RWPE2 (cell line): Measurements from ENCODE around the gene IMPDH1.

Experiments used
- ATAC-seq: fragments of 200-7000 bp; cut with Tn5 transposase; 3 replicates; pipeline ENCODE4 v1.9.1; 2021; ENCODE audit warnings: low read depth
- DNase-seq: peaks from one replicate; pipeline ENCODE4 v3.0.0-alpha.2; 2020; ENCODE audit warnings: low spot score
- H3K27ac ChIP-seq: fragments of 450-650 bp; 2 replicates; pipeline ENCODE4 v1.5.1; 2017; ENCODE audit warnings: mild to moderate bottlenecking; ENCODE audit not compliant: poor library complexity, severe bottlenecking
- H3K27me3 ChIP-seq: fragments of 250-450 bp; sonication (Bioruptor Pico); 2 replicates; pipeline ENCODE4 v1.5.1; 2021; ENCODE audit warnings: mild to moderate bottlenecking, moderate library complexity; ENCODE audit not compliant: insufficient read depth, poor library complexity, severe bottlenecking
- H3K36me3 ChIP-seq: fragments of 250-450 bp; sonication (Bioruptor Pico); 2 replicates; pipeline ENCODE4 v1.5.1; 2020; ENCODE audit warnings: low read depth, mild to moderate bottlenecking, moderate library complexity
- H3K4me1 ChIP-seq: fragments of 250-450 bp; sonication (Bioruptor Pico); 2 replicates; pipeline ENCODE4 v1.5.1; 2021; ENCODE audit warnings: mild to moderate bottlenecking, moderate library complexity; ENCODE audit not compliant: insufficient read depth, poor library complexity, severe bottlenecking
- H3K4me3 ChIP-seq: fragments of 250-450 bp; sonication (Bioruptor Pico); 2 replicates; pipeline ENCODE4 v1.5.1; 2021; ENCODE audit warnings: mild to moderate bottlenecking, moderate library complexity; ENCODE audit not compliant: severe bottlenecking
- H3K9me3 ChIP-seq: fragments of 250-450 bp; sonication (Bioruptor Pico); 2 replicates; pipeline ENCODE4 v1.5.1; 2021; ENCODE audit warnings: mild to moderate bottlenecking, moderate library complexity; ENCODE audit not compliant: severe bottlenecking
- TF ChIP-seq, protein P1 (sequence below): fragments of 450-650 bp; IDR thresholded peaks from one replicate; pipeline ENCODE4 v1.5.1; 2017; ENCODE audit warnings: mild to moderate bottlenecking, moderate library complexity; ENCODE audit not compliant: poor library complexity, severe bottlenecking

The IMPDH1 gene

GRCh38 chr7:128364166-128364870 is 45.5 kb downstream of the IMPDH1 start:
- Histone ChIP-seq H3K27ac (no peak overlapping the region), H3K9me3 (no peaks in the 10 kb centered on the region), H3K4me3 (no peak overlapping the region), H3K27me3 (peaks cover 11% of the 10 kb centered on the region), H3K4me1 (peaks cover 10% of the 10 kb centered on the region), H3K36me3 (no peaks in the 10 kb centered on the region)
- DNase-seq (no peak), ATAC-seq (no peak)
- TF ChIP-seq, protein P1, sequence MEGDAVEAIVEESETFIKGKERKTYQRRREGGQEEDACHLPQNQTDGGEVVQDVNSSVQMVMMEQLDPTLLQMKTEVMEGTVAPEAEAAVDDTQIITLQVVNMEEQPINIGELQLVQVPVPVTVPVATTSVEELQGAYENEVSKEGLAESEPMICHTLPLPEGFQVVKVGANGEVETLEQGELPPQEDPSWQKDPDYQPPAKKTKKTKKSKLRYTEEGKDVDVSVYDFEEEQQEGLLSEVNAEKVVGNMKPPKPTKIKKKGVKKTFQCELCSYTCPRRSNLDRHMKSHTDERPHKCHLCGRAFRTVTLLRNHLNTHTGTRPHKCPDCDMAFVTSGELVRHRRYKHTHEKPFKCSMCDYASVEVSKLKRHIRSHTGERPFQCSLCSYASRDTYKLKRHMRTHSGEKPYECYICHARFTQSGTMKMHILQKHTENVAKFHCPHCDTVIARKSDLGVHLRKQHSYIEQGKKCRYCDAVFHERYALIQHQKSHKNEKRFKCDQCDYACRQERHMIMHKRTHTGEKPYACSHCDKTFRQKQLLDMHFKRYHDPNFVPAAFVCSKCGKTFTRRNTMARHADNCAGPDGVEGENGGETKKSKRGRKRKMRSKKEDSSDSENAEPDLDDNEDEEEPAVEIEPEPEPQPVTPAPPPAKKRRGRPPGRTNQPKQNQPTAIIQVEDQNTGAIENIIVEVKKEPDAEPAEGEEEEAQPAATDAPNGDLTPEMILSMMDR, result no peak

DNA sequence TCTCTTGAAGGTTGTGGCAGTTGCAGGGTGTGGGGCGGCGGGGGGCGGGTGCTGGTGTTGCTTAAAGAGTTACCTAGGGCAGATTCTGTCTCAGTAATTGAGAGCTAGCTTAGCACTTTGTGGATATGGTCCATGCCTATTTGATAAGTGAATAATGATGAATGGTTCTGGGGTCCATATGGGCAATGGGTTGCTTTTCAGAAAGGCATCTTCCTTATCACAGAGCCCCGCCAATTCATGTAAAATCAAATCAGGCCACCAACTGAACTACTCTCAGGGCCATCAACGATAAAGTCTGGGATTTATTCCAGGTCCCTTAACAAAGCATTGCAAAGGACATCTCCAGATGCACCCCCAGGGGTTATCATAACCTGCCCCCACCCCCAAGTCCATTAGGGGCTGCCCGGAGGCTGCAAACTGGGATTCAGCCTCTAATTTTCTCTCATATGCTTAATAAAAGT is 46.5 kb downstream of the IMPDH1 start:
- Histone ChIP-seq H3K4me3 (no peak overlapping the region), H3K27ac (no peak overlapping the region), H3K27me3 (peaks cover 11% of the 10 kb centered on the region), H3K9me3 (no peaks in the 10 kb centered on the region), H3K4me1 (peaks cover 10% of the 10 kb centered on the region), H3K36me3 (no peaks in the 10 kb centered on the region)
- DNase-seq, result no peak
- no peak for ATAC-seq
- TF ChIP-seq, protein P1, result no peak

- peaks cover 11% of the 10 kb centered on the region for H3K27me3 ChIP-seq
- peaks cover 10% of the 10 kb centered on the region for H3K4me1 ChIP-seq
- DNase-seq (no peak), ATAC-seq (peak; percentile 19; the same call in 1 of the 3 replicates)
- no peaks in the 10 kb centered on the region for H3K36me3 ChIP-seq
- TF ChIP-seq, protein P1, result no peak
- no peak overlapping the region for H3K4me3 ChIP-seq
- no peak overlapping the region for H3K27ac ChIP-seq
- H3K9me3 ChIP-seq, result no peaks in the 10 kb centered on the region
Observed at GRCh38 chr7:128362670-128363069, 47.1 kb downstream of the IMPDH1 start.

- H3K9me3 ChIP-seq, result no peaks in the 10 kb centered on the region
- H3K4me1 ChIP-seq, result peaks cover 10% of the 10 kb centered on the region
- H3K36me3 ChIP-seq, result no peaks in the 10 kb centered on the region
- peaks cover 11% of the 10 kb centered on the region for H3K27me3 ChIP-seq
- TF ChIP-seq, protein P1, result no peak
- H3K27ac ChIP-seq, result no peak within 1 kb of the TSS
- DNase-seq, result no peak
- H3K4me3 ChIP-seq, result peak within 1 kb of the TSS; percentile 35
- peak; percentile 62 for ATAC-seq
Observed at GRCh38 chr7:128361411-128362379, 48.1 kb downstream of the IMPDH1 start, which contains the start of gene PRRT4. Gene PRRT4 (minus strand): TSS chr7:128361690.
